Measurements from ENCODE around the gene IRGC.

GRCh38 chr19:43675269-43675879 is 40.5 kb upstream of the IRGC start:
- TF ChIP-seq CTCF (IDR thresholded peaks at IDR 0.05) = no peak
- no peak for TF ChIP-seq EP300 (IDR thresholded peaks at IDR 0.05)
- TF ChIP-seq POLR2AphosphoS5 (IDR thresholded peaks at IDR 0.05) = no peak

Measured in suprapubic skin (tissue), 4 donors.